Type B pancreatic cell (in vitro differentiated cells): ENCODE data around the gene CTSS. TPM values are rescaled to one million over a fixed set of nuclear protein-coding genes. Genes with fewer than 3 reads are reported as not detected.

Experiments
- DNase-seq: peaks from one replicate; pipeline ENCODE4 v3.0.0; 2021; ENCODE audit warnings: mixed read lengths; ENCODE audit not compliant: unreplicated experiment; ENCODE audit errors: extremely low spot score
- H3K27ac Mint-ChIP-seq: 2 replicates; pipeline ENCODE4 v1.8.0; 2021; ENCODE audit warnings: mild to moderate bottlenecking, mixed read lengths
- H3K27me3 Mint-ChIP-seq: 2 replicates; pipeline ENCODE4 v1.8.0; 2021; ENCODE audit warnings: mixed read lengths
- H3K36me3 Mint-ChIP-seq: 2 replicates; pipeline ENCODE4 v1.8.0; 2021; ENCODE audit warnings: mixed read lengths
- H3K4me1 Mint-ChIP-seq: one replicate; pipeline ENCODE4 v1.8.0; 2021; ENCODE audit warnings: mixed read lengths; ENCODE audit not compliant: unreplicated experiment
- H3K4me3 Mint-ChIP-seq: 2 replicates; pipeline ENCODE4 v1.8.0; 2021; ENCODE audit warnings: mild to moderate bottlenecking, mixed read lengths
- H3K9me3 Mint-ChIP-seq: 2 replicates; pipeline ENCODE4 v1.8.0; 2021; ENCODE audit warnings: mixed read lengths
- CTCF ChIP-seq: fragments of 200-600 bp; sonication (generic); conservative IDR thresholded peaks from 2 replicates; pipeline ENCODE4 v1.5.0; 2021; ENCODE audit warnings: antibody characterized with exemption, mild to moderate bottlenecking
- total RNA-seq: library from RNA; stranded (reverse); gene quantifications from 2 replicates; pipeline ENCODE4 v1.2.1, GENCODE V29; 2021; ENCODE audit warnings: low replicate concordance

The CTSS gene
- total RNA-seq, 1 donor from 2014 or later: 7.7 TPM

- Mint-ChIP-seq H3K27me3 (no peaks in the 10 kb centered on the region), H3K36me3 (no peaks in the 10 kb centered on the region)
Observed at GRCh38 chr1:150748878-150749719, 16.5 kb downstream of the CTSS start.

GRCh38 chr1:150730130-150730721 lies 35.4 kb downstream of the CTSS start:
- H3K36me3 Mint-ChIP-seq: no peaks in the 10 kb centered on the region
- no peak overlapping the region for H3K4me3 Mint-ChIP-seq
- no peaks in the 10 kb centered on the region for H3K9me3 Mint-ChIP-seq
- no peaks in the 10 kb centered on the region for H3K27me3 Mint-ChIP-seq
- no peak for DNase-seq
- no peaks in the 10 kb centered on the region for H3K4me1 Mint-ChIP-seq
- H3K27ac Mint-ChIP-seq: no peak overlapping the region
- TF ChIP-seq CTCF: no peak

More at GRCh38 chr1:150748878-150749719, 16.5 kb downstream of the CTSS start:
- H3K27ac Mint-ChIP-seq: no peak overlapping the region
- no peak for TF ChIP-seq CTCF
- H3K9me3 Mint-ChIP-seq: no peaks in the 10 kb centered on the region
- no peak overlapping the region for H3K4me3 Mint-ChIP-seq
- H3K4me1 Mint-ChIP-seq: no peaks in the 10 kb centered on the region
- DNase-seq: no peak

GRCh38 chr1:150724336-150724735 lies 41.2 kb downstream of the CTSS start:
- no peak overlapping the region for H3K4me3 Mint-ChIP-seq
- no peak overlapping the region for H3K27ac Mint-ChIP-seq
- peaks cover 7% of the 10 kb centered on the region for H3K9me3 Mint-ChIP-seq
- no peaks in the 10 kb centered on the region for H3K4me1 Mint-ChIP-seq
- no peaks in the 10 kb centered on the region for H3K36me3 Mint-ChIP-seq
- no peak for DNase-seq
- H3K27me3 Mint-ChIP-seq: no peaks in the 10 kb centered on the region
- no peak for TF ChIP-seq CTCF

- Mint-ChIP-seq H3K27ac (no peak within 1 kb of the TSS), H3K36me3 (no peaks in the 10 kb centered on the region), H3K4me3 (no peak within 1 kb of the TSS), H3K9me3 (peaks cover 7% of the 10 kb centered on the region), H3K27me3 (no peaks in the 10 kb centered on the region), H3K4me1 (no peaks in the 10 kb centered on the region)
- no peak for TF ChIP-seq CTCF
- DNase-seq: no peak
Observed at GRCh38 chr1:150720703-150721102, 44.9 kb downstream of the CTSS start, which contains the start of gene HORMAD1. HORMAD1 (minus strand) TSS chr1:150720895; CDS start chr1:150719505, 1,390 bp downstream.

- DNase-seq: no peak
- H3K27ac Mint-ChIP-seq: no peak overlapping the region
- no peak overlapping the region for H3K4me3 Mint-ChIP-seq
- no peaks in the 10 kb centered on the region for H3K4me1 Mint-ChIP-seq
- no peaks in the 10 kb centered on the region for H3K36me3 Mint-ChIP-seq
- peaks cover 7% of the 10 kb centered on the region for H3K9me3 Mint-ChIP-seq
- no peaks in the 10 kb centered on the region for H3K27me3 Mint-ChIP-seq
- no peak for TF ChIP-seq CTCF
Observed at GRCh38 chr1:150720098-150720497, 45.5 kb downstream of the CTSS start.
